KBM-7 (cell line): ENCODE measurements around the gene SLC7A1.

Experiments used
- DNase-seq: peaks from one replicate; pipeline ENCODE4 v3.0.0-alpha.2; 2015
- in situ Hi-C: fragments of 300-500 bp; cut with MboI; formaldehyde crosslinking; loops from 2 replicates; pipeline ENCODE4 v1.14.3; 2020; ENCODE audit warnings: low sequenced_read_pairs, low pct_unique_long_range_greater_than_20kb, mixed read lengths

The SLC7A1 gene

GRCh38 chr13:29519921-29520320 is 75.6 kb downstream of the SLC7A1 start:
- in situ Hi-C loops, result loop anchor here (25.0 kb wide), 1 partner anchor 192 kb away; no protein-coding TSS in a partner anchor
- no peak for DNase-seq

- in situ Hi-C loops, result loop anchor here (25.0 kb wide), 1 partner anchor 195 kb away; no protein-coding TSS in a partner anchor
- no peak for DNase-seq
Measured at GRCh38 chr13:29516880-29517279, 78.6 kb downstream of the SLC7A1 start.

- in situ Hi-C loops, result loop anchor here (25.0 kb wide), 1 partner anchor 196 kb away; no protein-coding TSS in a partner anchor
- no peak for DNase-seq
Measured at GRCh38 chr13:29516012-29516411, 79.5 kb downstream of the SLC7A1 start.

- no peak for DNase-seq
- in situ Hi-C loops, result loop anchor here (25.0 kb wide), 1 partner anchor 197 kb away; no protein-coding TSS in a partner anchor
Measured at GRCh38 chr13:29515372-29515771, 80.1 kb downstream of the SLC7A1 start.

- in situ Hi-C loops, result loop anchor here (25.0 kb wide), 1 partner anchor 197 kb away; no protein-coding TSS in a partner anchor
- DNase-seq, result no peak
Measured at GRCh38 chr13:29514720-29515310, 80.7 kb downstream of the SLC7A1 start.

GRCh38 chr13:29513981-29514719 is 81.3 kb downstream of the SLC7A1 start:
- in situ Hi-C loops, result loop anchor here (25.0 kb wide), 1 partner anchor 198 kb away; no protein-coding TSS in a partner anchor
- DNase-seq, result no peak

GRCh38 chr13:29513002-29513980 is 82.2 kb downstream of the SLC7A1 start:
- in situ Hi-C loops, result loop anchor here (25.0 kb wide), 1 partner anchor 199 kb away; no protein-coding TSS in a partner anchor
- DNase-seq, result no peak

- no peak for DNase-seq
- in situ Hi-C loops, result loop anchor here (25.0 kb wide), 1 partner anchor 200 kb away; no protein-coding TSS in a partner anchor
Measured at GRCh38 chr13:29511980-29512379, 83.5 kb downstream of the SLC7A1 start.

GRCh38 chr13:29511106-29511796 is 84.2 kb downstream of the SLC7A1 start:
- DNase-seq, result no peak
- in situ Hi-C loops, result loop anchor here (25.0 kb wide), 1 partner anchor 201 kb away; no protein-coding TSS in a partner anchor

GRCh38 chr13:29510651-29511084 is 84.8 kb downstream of the SLC7A1 start:
- in situ Hi-C loops, result loop anchor here (25.0 kb wide), 1 partner anchor 202 kb away; no protein-coding TSS in a partner anchor
- DNase-seq, result no peak

- in situ Hi-C loops, result loop anchor here (25.0 kb wide), 1 partner anchor 202 kb away; no protein-coding TSS in a partner anchor
- no peak for DNase-seq
Measured at GRCh38 chr13:29509999-29510589, 85.4 kb downstream of the SLC7A1 start.

GRCh38 chr13:29508876-29509252 is 86.6 kb downstream of the SLC7A1 start:
- in situ Hi-C loops, result loop anchor here (25.0 kb wide), 1 partner anchor 203 kb away; no protein-coding TSS in a partner anchor
- no peak for DNase-seq

- in situ Hi-C loops, result loop anchor here (25.0 kb wide), 1 partner anchor 204 kb away; no protein-coding TSS in a partner anchor
Measured at GRCh38 chr13:29508130-29508875, 87.2 kb downstream of the SLC7A1 start.

GRCh38 chr13:29507356-29507755 is 88.1 kb downstream of the SLC7A1 start:
- in situ Hi-C loops, result loop anchor here (25.0 kb wide), 1 partner anchor 205 kb away; no protein-coding TSS in a partner anchor
- DNase-seq, result no peak

More at GRCh38 chr13:29508130-29508875, 87.2 kb downstream of the SLC7A1 start:
- peak; percentile 72 for DNase-seq

- DNase-seq, result no peak
- in situ Hi-C loops, result loop anchor here (25.0 kb wide), 1 partner anchor 206 kb away; no protein-coding TSS in a partner anchor
Measured at GRCh38 chr13:29505950-29506349, 89.5 kb downstream of the SLC7A1 start.

GRCh38 chr13:29505511-29505910 is 90.0 kb downstream of the SLC7A1 start:
- in situ Hi-C loops, result loop anchor here (25.0 kb wide), 1 partner anchor 207 kb away; no protein-coding TSS in a partner anchor
- no peak for DNase-seq

- in situ Hi-C loops, result loop anchor here (25.0 kb wide), 1 partner anchor 208 kb away; no protein-coding TSS in a partner anchor
- no peak for DNase-seq
Measured at GRCh38 chr13:29504691-29505090, 90.8 kb downstream of the SLC7A1 start.
